OCI-LY3 (cell line): Measurements from ENCODE around the gene BEND7.

Source experiments
- EZH2phosphoT487 ChIP-seq: fragments of 200-600 bp; shearing (Covaris generic); IDR thresholded peaks from 2 replicates; pipeline ENCODE4 v1.6.1; 2018; ENCODE audit warnings: antibody characterized with exemption, mixed run types, low read depth
- TF ChIP-seq, protein P1 (sequence below): fragments of 200-600, 300-600 bp; sonication (generic); IDR thresholded peaks from 2 replicates; pipeline ENCODE4 v1.5.1; 2014; ENCODE audit warnings: antibody characterized with exemption, low read length, low read depth

DNA sequence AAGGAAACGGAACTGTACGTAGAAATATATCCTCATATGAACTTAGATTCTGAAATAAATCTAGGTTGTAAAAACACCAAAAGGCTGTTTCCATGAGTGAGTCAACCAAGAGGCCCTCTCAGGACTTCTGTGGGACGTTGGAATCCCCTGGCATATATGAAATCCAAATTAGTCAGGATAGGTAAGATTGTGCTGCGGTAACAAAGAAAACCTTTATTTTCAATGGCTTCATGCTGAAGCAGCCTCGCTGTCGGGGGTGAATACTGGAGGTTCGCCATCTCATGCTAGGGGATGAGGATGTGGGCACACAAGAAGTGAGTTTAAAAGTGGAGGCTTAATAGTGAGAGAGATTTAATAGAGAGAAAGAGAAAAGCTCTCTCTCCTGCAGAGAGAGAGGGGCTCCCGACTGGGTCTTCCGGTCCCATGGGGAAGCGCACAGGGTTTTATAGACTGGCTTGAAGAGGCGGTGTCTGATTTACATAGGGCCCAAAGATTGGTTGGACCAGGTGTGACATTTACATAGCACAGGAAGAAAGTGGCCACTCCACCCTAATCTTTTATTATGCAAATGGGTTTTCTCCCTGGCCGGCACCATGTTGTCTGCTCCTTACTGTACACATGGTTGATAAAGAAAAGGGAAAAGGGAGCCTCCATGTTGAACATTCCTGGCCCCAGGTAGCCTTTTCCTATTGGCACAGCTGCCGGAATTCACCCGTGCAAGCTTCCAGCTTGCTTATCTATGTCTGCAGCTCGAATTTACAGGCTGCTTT, 128.4 kb downstream of the BEND7 start:
- TF ChIP-seq, protein P1, sequence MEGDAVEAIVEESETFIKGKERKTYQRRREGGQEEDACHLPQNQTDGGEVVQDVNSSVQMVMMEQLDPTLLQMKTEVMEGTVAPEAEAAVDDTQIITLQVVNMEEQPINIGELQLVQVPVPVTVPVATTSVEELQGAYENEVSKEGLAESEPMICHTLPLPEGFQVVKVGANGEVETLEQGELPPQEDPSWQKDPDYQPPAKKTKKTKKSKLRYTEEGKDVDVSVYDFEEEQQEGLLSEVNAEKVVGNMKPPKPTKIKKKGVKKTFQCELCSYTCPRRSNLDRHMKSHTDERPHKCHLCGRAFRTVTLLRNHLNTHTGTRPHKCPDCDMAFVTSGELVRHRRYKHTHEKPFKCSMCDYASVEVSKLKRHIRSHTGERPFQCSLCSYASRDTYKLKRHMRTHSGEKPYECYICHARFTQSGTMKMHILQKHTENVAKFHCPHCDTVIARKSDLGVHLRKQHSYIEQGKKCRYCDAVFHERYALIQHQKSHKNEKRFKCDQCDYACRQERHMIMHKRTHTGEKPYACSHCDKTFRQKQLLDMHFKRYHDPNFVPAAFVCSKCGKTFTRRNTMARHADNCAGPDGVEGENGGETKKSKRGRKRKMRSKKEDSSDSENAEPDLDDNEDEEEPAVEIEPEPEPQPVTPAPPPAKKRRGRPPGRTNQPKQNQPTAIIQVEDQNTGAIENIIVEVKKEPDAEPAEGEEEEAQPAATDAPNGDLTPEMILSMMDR: no peak
- no peak for TF ChIP-seq EZH2phosphoT487
